Epithelial cell of prostate (primary cell): Measurements from ENCODE around the gene AFAP1.

ENCODE experiments used
- DNase-seq: peaks from one replicate; pipeline ENCODE4 v3.0.0-alpha.2; 2011; ENCODE audit warnings: low read depth, low spot score
- H3K27ac ChIP-seq: fragments of 450-650 bp; 2 replicates; pipeline ENCODE4 v1.5.1; 2017; ENCODE audit warnings: mild to moderate bottlenecking

Gene AFAP1

GRCh38 chr4:7900334-7900909, 39.2 kb downstream of the AFAP1 start:
- no peak overlapping the region for H3K27ac ChIP-seq
- DNase-seq, result no peak

GRCh38 chr4:7899184-7899869, 40.3 kb downstream of the AFAP1 start:
- H3K27ac ChIP-seq, result no peak overlapping the region
- DNase-seq, result no peak

- H3K27ac ChIP-seq, result no peak overlapping the region
Measured at GRCh38 chr4:7898385-7898784, 41.3 kb downstream of the AFAP1 start.

GRCh38 chr4:7897811-7898210, 41.9 kb downstream of the AFAP1 start:
- no peak for DNase-seq
- no peak overlapping the region for H3K27ac ChIP-seq

More at GRCh38 chr4:7898385-7898784, 41.3 kb downstream of the AFAP1 start:
- DNase-seq, result no peak

- no peak for DNase-seq
- peak overlapping the region; percentile 78 for H3K27ac ChIP-seq
Measured at GRCh38 chr4:7894677-7895181, 44.9 kb downstream of the AFAP1 start.

- peak overlapping the region; percentile 78 for H3K27ac ChIP-seq
- peak; percentile 39 for DNase-seq
Measured at GRCh38 chr4:7894098-7894676, 45.5 kb downstream of the AFAP1 start.

- DNase-seq, result no peak
- H3K27ac ChIP-seq, result peak overlapping the region; percentile 78
Measured at GRCh38 chr4:7893539-7893938, 46.1 kb downstream of the AFAP1 start.

GRCh38 chr4:7892212-7893019, 47.2 kb downstream of the AFAP1 start:
- DNase-seq, result no peak
- H3K27ac ChIP-seq, result no peak overlapping the region

GRCh38 chr4:7890635-7891393, 48.8 kb downstream of the AFAP1 start:
- peak; percentile 60 for DNase-seq
- H3K27ac ChIP-seq, result peak overlapping the region; percentile 27

GRCh38 chr4:7887436-7887835, 52.2 kb downstream of the AFAP1 start:
- H3K27ac ChIP-seq, result no peak overlapping the region
- no peak for DNase-seq

- no peak for DNase-seq
- H3K27ac ChIP-seq, result no peak overlapping the region
Measured at GRCh38 chr4:7886007-7886973, 53.4 kb downstream of the AFAP1 start.

GRCh38 chr4:7885216-7886006, 54.2 kb downstream of the AFAP1 start:
- H3K27ac ChIP-seq, result no peak overlapping the region
- DNase-seq, result no peak

- no peak for DNase-seq
- H3K27ac ChIP-seq, result peak overlapping the region; percentile 34
Measured at GRCh38 chr4:7880683-7881082, 59.0 kb downstream of the AFAP1 start.

- no peak overlapping the region for H3K27ac ChIP-seq
- DNase-seq, result no peak
Measured at GRCh38 chr4:7879127-7879526, 60.5 kb downstream of the AFAP1 start.

- no peak for DNase-seq
- no peak overlapping the region for H3K27ac ChIP-seq
Measured at GRCh38 chr4:7878323-7878722, 61.3 kb downstream of the AFAP1 start.

GRCh38 chr4:7877176-7877575, 62.5 kb downstream of the AFAP1 start:
- no peak for DNase-seq
- no peak overlapping the region for H3K27ac ChIP-seq

- DNase-seq, result no peak
- no peak overlapping the region for H3K27ac ChIP-seq
Measured at GRCh38 chr4:7876201-7876875, 63.3 kb downstream of the AFAP1 start.

GRCh38 chr4:7874838-7875237, 64.8 kb downstream of the AFAP1 start:
- no peak for DNase-seq

More at GRCh38 chr4:7874838-7875237, 64.8 kb downstream of the AFAP1 start:
- H3K27ac ChIP-seq, result no peak overlapping the region
